Mucosa of rectum (tissue), 2 donors: Measurements from ENCODE around the gene ADRB1.
A peak's percentile ranks its signal among the peaks of the same experiment; 100 is the strongest.

Source experiments
- H3K27ac ChIP-seq, 2 donors: one replicate each; pipeline ENCODE4 v1.7.0; 2013; ENCODE audit warnings: inconsistent platforms in 2 of 2, low read depth in 2 of 2, low read length in 2 of 2
- H3K27me3 ChIP-seq, 2 donors: one replicate each; pipeline ENCODE4 v1.7.0; 2013; ENCODE audit warnings: low read length in 2 of 2; ENCODE audit not compliant: control insufficient read depth in 2 of 2, insufficient read depth in 2 of 2
- H3K36me3 ChIP-seq, 2 donors: one replicate each; pipeline ENCODE4 v1.7.0; 2013; ENCODE audit warnings: low read length in 2 of 2; ENCODE audit not compliant: control insufficient read depth in 2 of 2, insufficient read depth in 2 of 2
- H3K4me1 ChIP-seq, 2 donors: one replicate each; pipeline ENCODE4 v1.7.0; 2013; ENCODE audit warnings: low read length in 2 of 2, mild to moderate bottlenecking in 1 of 2; ENCODE audit not compliant: control insufficient read depth in 2 of 2, insufficient read depth in 2 of 2
- H3K4me3 ChIP-seq, 2 donors: one replicate each; pipeline ENCODE4 v1.7.0; 2013; ENCODE audit warnings: low read length in 2 of 2
- H3K9ac ChIP-seq, 2 donors: one replicate each; pipeline ENCODE4 v1.7.0; 2013; ENCODE audit warnings: low read length in 2 of 2, low read depth in 1 of 2, mild to moderate bottlenecking in 1 of 2
- H3K9me3 ChIP-seq, 2 donors: one replicate each; pipeline ENCODE4 v1.7.0; 2013; ENCODE audit warnings: low read length in 2 of 2; ENCODE audit not compliant: control insufficient read depth in 2 of 2
- donor health status: healthy.
- donor health status: Normal muscosa, but diverticular disease.

ADRB1 gene

DNA sequence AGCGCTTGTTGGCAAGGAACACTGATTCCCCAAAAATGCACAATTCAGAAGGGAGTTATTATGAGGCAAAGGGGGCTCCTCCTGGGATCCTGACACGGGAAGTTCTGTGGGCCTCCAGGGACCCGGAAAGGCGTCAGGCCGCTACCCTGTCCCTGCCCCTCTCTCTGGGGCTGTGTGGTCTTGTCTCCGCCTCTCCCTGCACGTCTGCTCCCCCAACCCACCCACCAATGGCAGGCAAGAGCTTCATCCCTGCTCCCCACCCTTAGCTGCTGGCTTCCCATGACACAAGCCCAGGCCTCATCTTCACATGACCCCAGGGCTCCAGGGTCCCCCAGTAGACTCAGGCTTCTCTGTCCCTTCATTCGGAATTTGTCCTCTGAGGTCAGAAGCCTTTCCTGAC is 31.0 kb upstream of the ADRB1 start:
- Histone ChIP-seq H3K4me3 (no peak overlapping the region), H3K9ac (no peak overlapping the region), H3K36me3 (no peaks in the 10 kb centered on the region)

DNA sequence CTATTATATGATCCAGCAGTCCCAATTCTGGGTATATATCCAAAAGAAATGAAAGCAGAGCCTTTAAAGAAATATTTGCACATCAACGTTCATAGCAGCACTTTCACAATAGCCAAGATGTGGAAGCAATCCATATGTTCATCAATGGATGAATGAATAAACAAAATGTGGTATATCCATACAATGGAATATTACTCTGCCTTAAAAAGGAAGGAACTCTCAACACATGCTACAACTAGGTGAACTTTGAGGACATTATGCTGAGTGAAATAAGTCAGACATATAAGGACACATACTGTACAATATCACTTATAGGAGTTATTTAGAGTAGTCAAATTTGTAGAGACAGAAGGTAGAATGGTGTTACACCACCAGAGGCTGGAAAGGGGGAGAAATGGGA is 28.0 kb upstream of the ADRB1 start:
- Histone ChIP-seq H3K9me3 (no peaks in the 10 kb centered on the region), H3K4me1 (no peaks in the 10 kb centered on the region), H3K27me3 (peaks cover 0 to 2% of the 10 kb centered on the region in 2 donors), H3K4me3 (no peak overlapping the region), H3K27ac (no peak overlapping the region), H3K36me3 (no peaks in the 10 kb centered on the region), H3K9ac (no peak overlapping the region)

More for the DNA sequence above, 31.0 kb upstream of the ADRB1 start:
- H3K27me3 ChIP-seq, result peaks cover 0 to 2% of the 10 kb centered on the region in 2 donors
- H3K4me1 ChIP-seq, result no peaks in the 10 kb centered on the region
- H3K9me3 ChIP-seq, result no peaks in the 10 kb centered on the region
- no peak overlapping the region for H3K27ac ChIP-seq

GRCh38 chr10:114017271-114017670 is 26.4 kb upstream of the ADRB1 start:
- no peak overlapping the region for H3K27ac ChIP-seq
- peaks cover 0 to 2% of the 10 kb centered on the region in 2 donors for H3K27me3 ChIP-seq
- H3K36me3 ChIP-seq, result no peaks in the 10 kb centered on the region
- no peaks in the 10 kb centered on the region for H3K9me3 ChIP-seq
- H3K4me3 ChIP-seq, result no peak overlapping the region
- no peaks in the 10 kb centered on the region for H3K4me1 ChIP-seq
- no peak overlapping the region for H3K9ac ChIP-seq

- Histone ChIP-seq H3K4me3 (no peak overlapping the region), H3K9ac (no peak overlapping the region), H3K4me1 (no peaks in the 10 kb centered on the region), H3K9me3 (no peaks in the 10 kb centered on the region), H3K36me3 (no peaks in the 10 kb centered on the region), H3K27ac (no peak overlapping the region), H3K27me3 (peaks cover 0 to 2% of the 10 kb centered on the region in 2 donors)
Observed at GRCh38 chr10:114017873-114018272, 25.8 kb upstream of the ADRB1 start.

GRCh38 chr10:114019226-114019625 is 24.4 kb upstream of the ADRB1 start:
- Histone ChIP-seq H3K4me1 (no peaks in the 10 kb centered on the region), H3K36me3 (no peaks in the 10 kb centered on the region), H3K27me3 (no peaks in the 10 kb centered on the region), H3K9ac (no peak overlapping the region), H3K4me3 (no peak overlapping the region), H3K27ac (no peak overlapping the region), H3K9me3 (no peaks in the 10 kb centered on the region)

DNA sequence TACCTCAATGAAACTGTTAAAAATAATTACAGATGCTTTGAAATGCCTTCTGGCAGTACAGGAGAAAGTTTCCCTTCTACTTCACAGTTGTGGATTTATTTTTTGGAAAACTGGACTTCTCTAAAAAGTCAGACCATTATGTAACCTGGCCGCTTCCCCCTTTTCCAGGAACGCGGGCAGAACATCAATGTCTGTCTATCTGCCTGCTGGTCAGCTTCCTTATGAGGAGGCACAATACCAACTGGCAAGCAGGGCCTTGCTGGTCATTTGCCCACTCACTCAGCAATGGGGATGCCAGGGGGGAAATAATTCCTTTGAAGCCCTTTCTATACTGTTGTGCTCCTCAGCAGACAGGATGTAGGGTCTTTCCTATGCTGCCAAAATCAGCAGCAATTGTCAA is 22.5 kb upstream of the ADRB1 start:
- Histone ChIP-seq H3K4me1 (peaks cover 0 to 5% of the 10 kb centered on the region in 2 donors), H3K9ac (no peak overlapping the region), H3K9me3 (no peaks in the 10 kb centered on the region), H3K27me3 (no peaks in the 10 kb centered on the region), H3K4me3 (no peak overlapping the region), H3K27ac (no peak overlapping the region), H3K36me3 (no peaks in the 10 kb centered on the region)

DNA sequence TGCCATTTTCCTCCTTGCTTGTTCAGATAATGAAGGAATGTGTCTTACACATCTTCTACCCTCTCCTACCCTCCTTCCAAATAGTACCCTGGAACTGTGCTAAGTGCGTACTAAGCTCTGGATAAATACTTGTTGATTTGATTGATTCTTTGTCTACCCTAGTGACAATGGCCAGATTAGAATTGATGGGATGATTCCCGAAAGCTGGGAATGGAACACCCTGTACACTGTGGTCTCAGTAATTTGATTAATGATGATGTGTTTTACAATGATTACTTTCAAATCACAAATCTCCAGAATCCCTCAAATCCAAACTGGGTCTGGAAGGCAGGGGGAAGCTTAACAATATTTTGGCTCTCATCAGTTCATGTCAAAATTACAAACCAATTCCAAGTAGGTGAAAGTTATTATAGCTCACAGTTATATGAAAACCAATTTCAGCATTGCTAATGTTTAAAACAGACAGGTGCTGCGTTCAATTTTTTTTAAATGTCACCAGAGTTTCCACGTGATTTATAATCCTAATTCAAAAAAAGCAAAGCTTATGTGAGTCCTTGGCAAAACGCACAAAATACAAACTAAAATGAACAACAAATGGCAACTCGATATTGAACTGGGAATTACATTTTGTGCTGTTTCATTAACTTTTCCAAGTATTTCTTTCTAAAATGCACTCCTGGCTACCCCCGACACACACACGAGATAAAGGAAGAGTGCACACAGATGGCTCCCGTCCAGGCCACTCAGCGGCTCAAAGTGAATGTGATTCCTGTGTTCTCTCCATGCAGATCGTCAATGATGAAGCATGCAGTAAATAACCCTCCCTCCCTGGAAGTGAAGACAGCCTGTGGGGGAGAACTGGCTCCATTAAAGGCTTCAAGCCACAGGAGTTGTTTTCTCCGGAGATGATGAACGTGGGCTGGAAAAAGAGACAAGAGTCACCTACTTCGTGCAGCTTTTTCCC is 21.7 kb upstream of the ADRB1 start:
- no peaks in the 10 kb centered on the region for H3K36me3 ChIP-seq
- H3K4me1 ChIP-seq, result peaks cover 0 to 8% of the 10 kb centered on the region in 2 donors
- no peaks in the 10 kb centered on the region for H3K27me3 ChIP-seq
- H3K9ac ChIP-seq, result no peak overlapping the region
- H3K9me3 ChIP-seq, result no peaks in the 10 kb centered on the region
- H3K4me3 ChIP-seq, result no peak overlapping the region
- H3K27ac ChIP-seq, result no peak overlapping the region

GRCh38 chr10:114022766-114023597 is 20.7 kb upstream of the ADRB1 start:
- Histone ChIP-seq H3K27ac (no peak overlapping the region), H3K4me3 (no peak overlapping the region), H3K27me3 (no peaks in the 10 kb centered on the region), H3K9me3 (no peaks in the 10 kb centered on the region), H3K9ac (no peak overlapping the region), H3K4me1 (peaks cover 0 to 8% of the 10 kb centered on the region in 2 donors), H3K36me3 (no peaks in the 10 kb centered on the region)

- H3K4me3 ChIP-seq, result peak overlapping the region in 1 of 2 donors; percentile 3
Observed at GRCh38 chr10:114024876-114025610, 18.6 kb upstream of the ADRB1 start.

More at GRCh38 chr10:114024876-114025610, 18.6 kb upstream of the ADRB1 start:
- Histone ChIP-seq H3K36me3 (no peaks in the 10 kb centered on the region), H3K27me3 (no peaks in the 10 kb centered on the region), H3K27ac (no peak overlapping the region), H3K9ac (no peak overlapping the region), H3K9me3 (no peaks in the 10 kb centered on the region), H3K4me1 (peaks cover 0 to 8% of the 10 kb centered on the region in 2 donors)
